Stimulated activated CD4-positive, alpha-beta T cell treated with anti-CD3 and anti-CD28 coated beads, TNF-alpha, amount 100 ng/mL, for 24 hours (primary cell): ENCODE data around the gene HEMK1.

Source experiments
- DNase-seq, 3 experiments: peaks; one replicate each; pipeline ENCODE4 v3.0.0-alpha.2; 2020; ENCODE audit warnings: low read depth in 3 of 3

Gene HEMK1

GRCh38 chr3:50600141-50600753, 30.9 kb downstream of the HEMK1 start:
- no peak for DNase-seq

GRCh38 chr3:50600841-50601591, 31.7 kb downstream of the HEMK1 start:
- peak; percentile 80 to 96 (median 83) for DNase-seq

DNA sequence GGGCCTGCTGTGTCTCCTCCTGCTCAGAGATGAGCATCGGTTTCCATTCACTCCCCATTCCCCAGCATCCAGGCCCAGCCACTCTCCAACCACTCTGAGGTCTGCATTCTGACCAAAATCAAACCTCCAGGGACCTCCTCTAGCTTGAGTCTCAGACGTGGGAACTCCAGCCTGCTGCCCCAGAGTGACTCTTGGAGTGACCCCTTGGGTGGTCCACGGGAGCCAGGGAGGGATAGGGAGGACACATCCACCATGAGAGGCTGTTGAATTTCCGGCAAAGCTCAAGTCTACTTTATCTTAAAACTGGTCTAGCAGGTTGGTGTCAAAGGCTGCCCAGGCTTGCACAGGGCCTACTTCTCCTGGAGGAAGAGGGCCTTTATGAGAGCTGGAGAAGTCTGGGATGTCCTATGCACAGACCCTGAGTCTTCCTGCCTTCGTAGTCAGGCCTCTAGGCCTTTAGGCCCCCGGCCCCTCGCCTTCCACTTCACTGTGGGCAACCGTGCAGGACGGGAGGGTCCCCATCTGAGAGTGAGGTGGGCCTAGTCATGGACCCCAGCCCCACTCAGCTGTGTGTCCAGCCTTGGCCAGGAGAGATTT, 33.4 kb downstream of the HEMK1 start:
- no peak for DNase-seq

GRCh38 chr3:50603261-50604109, 34.2 kb downstream of the HEMK1 start:
- DNase-seq = no peak

GRCh38 chr3:50604110-50604621, 34.8 kb downstream of the HEMK1 start:
- no peak for DNase-seq

- DNase-seq = no peak
Observed at GRCh38 chr3:50604628-50605588, 35.6 kb downstream of the HEMK1 start.

DNA sequence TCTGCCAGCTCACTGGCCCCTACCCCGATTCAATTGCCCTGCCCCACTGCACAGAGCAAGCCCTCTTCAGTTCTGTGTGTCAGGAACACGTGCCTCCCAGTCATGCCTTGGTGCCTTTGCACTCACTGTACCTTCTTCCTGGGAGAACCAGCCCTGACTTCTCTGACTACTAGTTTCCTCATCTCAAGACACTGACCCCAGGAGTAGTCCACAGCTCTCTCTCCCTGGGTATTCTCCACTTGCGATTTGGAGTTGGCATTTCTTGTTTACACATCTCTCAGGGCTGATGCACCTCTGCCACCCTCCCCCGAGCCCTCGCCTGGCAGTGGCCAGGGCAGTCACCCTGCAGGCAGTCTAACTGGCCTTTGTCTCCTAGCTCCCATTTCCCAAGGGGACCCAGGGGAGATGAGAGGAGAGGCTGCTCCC, 36.6 kb downstream of the HEMK1 start:
- no peak for DNase-seq

GRCh38 chr3:50606596-50606995, 37.3 kb downstream of the HEMK1 start:
- no peak for DNase-seq

DNA sequence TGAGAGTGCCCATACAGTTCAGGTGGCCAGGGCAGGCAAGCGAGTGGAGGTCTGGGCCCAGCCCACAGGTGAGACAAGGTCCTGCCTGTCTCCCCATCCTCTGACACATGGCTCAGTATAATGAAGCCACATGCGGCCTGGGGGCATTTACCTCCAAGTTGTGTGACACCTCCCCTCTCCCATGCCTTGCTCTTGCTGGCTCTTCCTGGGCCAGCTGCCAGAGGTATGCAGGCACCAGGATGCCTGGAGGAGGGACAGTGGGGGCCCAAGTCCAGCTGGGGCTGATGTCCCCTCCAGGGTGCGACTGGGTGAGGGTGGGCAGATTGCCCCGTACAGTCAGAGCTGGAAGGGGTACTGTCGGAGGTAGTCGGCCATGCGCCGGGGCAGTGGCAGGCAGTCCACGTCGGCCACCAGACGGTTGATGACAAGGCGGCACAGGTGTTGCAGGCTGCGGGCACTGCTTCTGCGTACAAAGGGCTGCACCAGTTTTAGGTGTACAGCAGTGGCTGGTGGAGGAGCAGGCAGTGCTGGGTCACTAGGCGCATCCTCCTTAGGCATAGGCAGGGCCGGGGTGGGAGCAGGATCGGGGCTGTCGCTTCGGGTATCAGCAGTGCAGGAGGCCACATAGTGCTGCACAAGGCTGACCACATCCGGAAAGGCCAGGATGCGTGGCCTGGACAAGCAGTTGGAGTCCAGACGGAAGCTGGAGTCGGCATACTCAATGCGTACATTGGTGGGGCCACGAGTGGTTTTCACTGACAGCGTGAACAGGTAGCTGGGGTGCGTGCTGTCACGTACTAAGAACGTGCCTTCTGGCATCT, 38.2 kb downstream of the HEMK1 start:
- no peak for DNase-seq

GRCh38 chr3:50608278-50608677, 39.0 kb downstream of the HEMK1 start:
- DNase-seq = no peak

- no peak for DNase-seq
Observed at GRCh38 chr3:50609071-50609762, 39.9 kb downstream of the HEMK1 start.

- DNase-seq = no peak
Observed at GRCh38 chr3:50609763-50610085, 40.4 kb downstream of the HEMK1 start.

DNA sequence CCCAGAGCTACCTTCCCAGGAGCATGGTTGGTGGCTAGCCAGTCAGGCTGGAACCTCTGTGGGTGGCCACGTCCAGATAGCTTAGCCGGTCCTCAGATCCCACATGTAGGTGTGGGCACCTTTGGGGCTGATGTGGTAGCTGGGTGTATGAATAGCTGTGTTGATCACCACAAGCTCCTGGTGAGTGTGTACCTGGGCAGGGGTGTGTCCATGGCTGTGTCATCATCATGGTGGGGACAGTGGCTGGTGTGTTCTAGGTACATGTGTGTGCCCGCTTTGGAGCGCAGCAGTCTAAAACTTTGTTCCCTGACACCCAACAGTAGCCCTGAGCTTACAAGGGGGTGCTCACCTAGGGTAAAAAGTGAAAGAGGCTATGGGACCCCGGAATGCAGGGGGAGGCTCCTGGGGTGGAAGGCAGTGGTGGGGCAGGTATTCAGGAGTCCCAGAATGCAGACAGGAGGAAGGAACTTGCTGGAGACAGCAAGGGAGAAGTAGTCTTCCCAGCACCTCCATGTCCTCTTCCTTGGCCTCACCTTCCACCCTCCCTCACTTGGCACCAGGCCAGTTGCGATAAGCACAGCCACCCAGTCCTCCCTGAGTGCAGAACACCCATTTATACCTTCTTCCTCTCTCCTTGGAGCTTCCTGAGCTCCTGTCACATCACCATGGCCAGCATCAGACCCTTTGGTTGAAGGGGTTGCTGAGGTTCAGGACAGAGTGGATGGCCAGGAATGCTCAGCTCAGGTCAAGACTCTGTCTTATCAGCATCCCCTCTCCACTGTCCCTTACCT, 41.1 kb downstream of the HEMK1 start:
- DNase-seq = no peak

- no peak for DNase-seq
Observed at GRCh38 chr3:50610992-50611463, 41.7 kb downstream of the HEMK1 start.

DNA sequence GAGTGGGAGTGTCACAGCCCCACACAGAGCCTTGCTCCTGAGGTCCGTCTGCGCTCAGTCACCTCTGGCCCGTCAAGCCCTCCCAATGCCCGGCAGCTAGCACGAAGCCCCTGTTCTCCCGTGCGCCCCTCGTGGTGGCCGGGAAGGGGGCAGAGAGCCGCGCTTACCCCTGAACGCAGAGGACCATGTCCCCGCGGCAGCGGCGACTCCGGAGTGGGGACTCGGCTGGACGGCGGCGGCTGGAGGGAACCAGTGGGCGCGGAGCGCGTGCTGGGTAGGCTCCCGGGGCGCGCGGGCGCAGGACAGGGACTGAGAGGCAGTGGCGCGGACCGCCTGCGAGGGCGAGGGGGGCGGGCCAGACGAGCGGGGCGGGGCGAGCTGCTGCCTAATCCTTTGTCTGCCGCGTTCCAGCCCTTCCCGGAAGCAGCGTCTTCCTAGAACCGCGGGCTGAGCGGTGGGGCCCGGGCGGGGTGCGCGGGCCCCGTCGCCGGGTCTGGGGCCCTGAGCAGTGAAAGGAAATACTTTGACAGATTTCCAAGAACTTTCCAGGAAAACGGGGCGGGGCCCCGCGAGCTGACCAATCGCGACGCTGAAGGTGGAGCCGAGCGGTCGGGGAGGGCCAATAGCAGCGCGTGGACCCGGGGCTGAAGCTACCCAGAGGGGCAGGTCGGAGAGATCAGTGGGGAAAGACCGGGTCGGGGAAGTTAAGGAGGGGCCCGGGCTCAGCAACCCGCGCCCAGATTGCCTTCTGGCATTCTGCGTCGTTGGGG, 42.3 kb downstream of the HEMK1 start, which contains the start of gene CISH:
TSS of gene CISH (minus strand) at position 311 of the 770 bp plus-strand sequence. CDS start at position 187, 124 bp downstream.
- DNase-seq = peak; percentile 97 to 99 (median 97)

DNA sequence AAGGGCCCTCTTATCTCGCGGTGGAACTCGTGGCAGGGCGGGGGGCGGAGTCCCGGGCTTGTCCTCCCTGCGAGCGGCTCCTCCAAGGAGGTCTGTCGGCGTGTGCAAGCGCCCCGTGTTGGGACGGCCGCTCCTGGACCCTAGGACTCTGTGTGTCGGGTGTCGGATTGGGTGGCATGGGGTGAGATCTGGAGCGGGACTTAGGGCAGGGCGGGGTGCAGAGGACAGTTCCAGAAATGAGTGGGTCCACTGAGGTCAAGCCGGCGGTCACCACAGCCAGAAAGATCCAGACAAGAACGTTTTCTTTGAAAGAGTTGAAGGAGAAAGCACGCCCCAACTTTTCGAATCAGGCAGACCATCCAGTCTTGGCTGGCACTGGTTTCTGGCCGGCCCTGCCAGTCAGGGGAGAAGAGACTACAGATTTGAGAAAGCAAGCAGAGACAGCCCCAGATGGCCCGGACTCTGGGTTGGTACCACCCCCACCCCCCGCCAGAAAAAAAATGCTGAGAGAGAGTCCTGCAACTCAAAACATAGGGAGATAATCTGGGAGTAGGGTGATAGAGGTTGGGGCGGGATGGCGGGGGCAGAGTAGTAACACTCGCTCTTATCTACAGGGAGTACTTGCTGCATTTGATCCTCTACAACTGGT, 43.0 kb downstream of the HEMK1 start:
- no peak for DNase-seq
